Liver (tissue), 9 donors: ENCODE data around the gene NCAM1. TPM values are rescaled to one million over a fixed set of nuclear protein-coding genes. Genes with fewer than 3 reads are reported as not detected.

ENCODE experiments used
- DNase-seq: peaks from one replicate; pipeline ENCODE4 v3.0.0-alpha.2; 2017; ENCODE audit warnings: low spot score
- H3K27ac ChIP-seq, 2 donors: one replicate each; pipeline ENCODE4 v1.7.0; 2013; ENCODE audit warnings: inconsistent platforms in 2 of 2, low read length in 2 of 2, control low read depth in 1 of 2, low read depth in 1 of 2, mild to moderate bottlenecking in 1 of 2
- H3K27me3 ChIP-seq, 4 donors: one replicate each; pipeline versions ENCODE4 v1.6.1 to v1.7.0; 2013; ENCODE audit warnings: low read length in 3 of 4, inconsistent platforms in 1 of 4, mild to moderate bottlenecking in 1 of 4, moderate library complexity in 1 of 4; ENCODE audit not compliant: control insufficient read depth in 4 of 4, insufficient read depth in 4 of 4
- H3K36me3 ChIP-seq, 4 donors: one replicate each; pipeline versions ENCODE4 v1.6.1 to v1.7.0; 2013; ENCODE audit warnings: low read length in 3 of 4, mild to moderate bottlenecking in 3 of 4, low read depth in 1 of 4, moderate library complexity in 1 of 4; ENCODE audit not compliant: control insufficient read depth in 4 of 4, insufficient read depth in 3 of 4
- H3K4me1 ChIP-seq, 4 donors: one replicate each; pipeline versions ENCODE4 v1.6.1 to v1.7.0; 2013; ENCODE audit warnings: low read length in 3 of 4, mild to moderate bottlenecking in 3 of 4, moderate library complexity in 1 of 4; ENCODE audit not compliant: control insufficient read depth in 4 of 4, insufficient read depth in 4 of 4
- H3K4me3 ChIP-seq, 3 donors: one replicate each; pipeline versions ENCODE4 v1.6.1 to v1.7.0; 2013; ENCODE audit warnings: low read length in 3 of 3, control low read depth in 1 of 3, low read depth in 1 of 3, mild to moderate bottlenecking in 1 of 3
- H3K9ac ChIP-seq, 2 donors: one replicate each; pipeline ENCODE4 v1.7.0; 2013; ENCODE audit warnings: low read length in 2 of 2, mild to moderate bottlenecking in 2 of 2, moderate library complexity in 2 of 2, control low read depth in 1 of 2, low read depth in 1 of 2
- H3K9me3 ChIP-seq, 4 donors: one replicate each; pipeline versions ENCODE4 v1.6.1 to v1.7.0; 2013; ENCODE audit warnings: low read length in 3 of 4; ENCODE audit not compliant: control insufficient read depth in 4 of 4
- CTCF ChIP-seq: fragments of 150-350 bp; IDR thresholded peaks from 2 replicates; pipeline ENCODE4 v1.5.1; 2017; ENCODE audit warnings: improper control_type of control experiment, low read depth, low read length; ENCODE audit not compliant: missing input control
- EGR1 ChIP-seq, 2 donors: IDR thresholded peaks; 2 replicates each; pipeline ENCODE4 v1.6.1; 2016 to 2018; ENCODE audit warnings: antibody characterized with exemption in 2 of 2, low read depth in 2 of 2
- FOXA2 ChIP-seq: IDR thresholded peaks from 2 replicates; pipeline ENCODE4 v1.6.1; 2016; ENCODE audit warnings: antibody characterized with exemption
- GABPA ChIP-seq, 2 donors: IDR thresholded peaks in 1 of 2; conservative IDR thresholded peaks in 1 of 2; 2 replicates each; pipeline ENCODE4 v1.6.1; 2016; ENCODE audit warnings: antibody characterized with exemption in 2 of 2, mild to moderate bottlenecking in 1 of 2, moderate library complexity in 1 of 2
- HNF4G ChIP-seq: IDR thresholded peaks from 2 replicates; pipeline ENCODE4 v1.6.1; 2016; ENCODE audit warnings: antibody characterized with exemption
- JUND ChIP-seq, 2 donors: IDR thresholded peaks; 2 replicates each; pipeline ENCODE4 v1.6.1; 2016; ENCODE audit warnings: antibody characterized with exemption in 2 of 2
- MAX ChIP-seq: IDR thresholded peaks from 2 replicates; pipeline ENCODE4 v1.6.1; 2016; ENCODE audit warnings: antibody characterized with exemption
- NR2F2 ChIP-seq: IDR thresholded peaks from 2 replicates; pipeline ENCODE4 v1.6.1; 2016; ENCODE audit warnings: antibody characterized with exemption
- RAD21 ChIP-seq, 2 donors: IDR thresholded peaks; 2 replicates each; pipeline ENCODE4 v1.6.1; 2016; ENCODE audit warnings: antibody characterized with exemption in 2 of 2, mild to moderate bottlenecking in 2 of 2
- REST ChIP-seq: IDR thresholded peaks from 2 replicates; pipeline ENCODE4 v1.6.1; 2016; ENCODE audit warnings: antibody characterized with exemption, mild to moderate bottlenecking
- SP1 ChIP-seq: IDR thresholded peaks from 2 replicates; pipeline ENCODE4 v1.6.1; 2018; ENCODE audit warnings: antibody characterized with exemption, mild to moderate bottlenecking
- TAF1 ChIP-seq: conservative IDR thresholded peaks from 2 replicates; pipeline ENCODE4 v1.6.1; 2016; ENCODE audit warnings: antibody characterized with exemption, mild to moderate bottlenecking
- ZBTB33 ChIP-seq: IDR thresholded peaks from 2 replicates; pipeline ENCODE4 v1.6.1; 2016; ENCODE audit warnings: antibody characterized with exemption
- WGBS: extraction: QIAGEN DNeasy Blood & Tissue Kit; methylation state at CpG from one replicate; pipeline ENCODE4 v1.1.7; 2013; 5-methylcytosine and 5-hydroxymethylcytosine counted together
- polyA plus RNA-seq, 2 donors: library from polyadenylated mRNA; stranded (reverse) in 1 of 2; unstranded in 1 of 2; fragments of 200-250 nt in 1 of 2; fragments of >200 nt in 1 of 2; fragmentation: Nextera tagmentation in 1 of 2; extraction: Ambion mirVana in 1 of 2; gene quantifications; one replicate each; pipeline versions ENCODE4 v1.2.1 to v1.2.3, GENCODE V29; 2013 to 2015
- total RNA-seq, 2 donors: library from RNA; depleted of rRNA; stranded (reverse); fragments of >200 nt; gene quantifications; one replicate each; pipeline ENCODE4 v1.2.3, GENCODE V29; 2014
- donor health status: healthy.
- donor health status: healthy.
- donor health status: healthy.
- donor health status: healthy.
- donor health status: healthy.

NCAM1 gene
- total and polyA plus RNA-seq, 4 donors = 0.65 to 2.1 (median 0.88) TPM

GRCh38 chr11:113319085-113319484 is 357.9 kb downstream of the NCAM1 start:
- Histone ChIP-seq H3K27ac (no peak overlapping the region), H3K9ac (no peak overlapping the region), H3K36me3 (peaks cover 0 to 6% (median 3%) of the 10 kb centered on the region in 4 donors), H3K4me3 (no peak overlapping the region), H3K4me1 (peaks cover 0 to 13% (median 7%) of the 10 kb centered on the region in 4 donors), H3K9me3 (no peaks in the 10 kb centered on the region), H3K27me3 (no peaks in the 10 kb centered on the region)
- TF ChIP-seq REST = no peak
- TF ChIP-seq HNF4G = no peak
- TF ChIP-seq JUND (IDR thresholded peaks at IDR 0.05) = no peak
- no peak for TF ChIP-seq EGR1 (IDR thresholded peaks at IDR 0.05; ENCODE audit: low read depth in 2 of 2)
- TF ChIP-seq GABPA (IDR thresholded peaks at IDR 0.05 in 1 of 2, conservative IDR thresholded peaks at IDR 0.05 in 1 of 2) = no peak
- TF ChIP-seq RAD21 (IDR thresholded peaks at IDR 0.05) = no peak
- TF ChIP-seq MAX = no peak
- no peak for TF ChIP-seq SP1
- no peak for DNase-seq
- WGBS = over 99% methylated on average over 4 of the region's 4 CpGs

GRCh38 chr11:113322158-113322557 is 360.9 kb downstream of the NCAM1 start:
- Histone ChIP-seq H3K36me3 (peaks cover 0 to 14% (median 6%) of the 10 kb centered on the region in 4 donors), H3K9ac (no peak overlapping the region), H3K27me3 (no peaks in the 10 kb centered on the region), H3K27ac (no peak overlapping the region), H3K9me3 (no peaks in the 10 kb centered on the region), H3K4me1 (no peaks in the 10 kb centered on the region), H3K4me3 (no peak overlapping the region)
- DNase-seq = no peak
- TF ChIP-seq ZBTB33 = no peak
- TF ChIP-seq JUND (IDR thresholded peaks at IDR 0.05) = no peak
- TF ChIP-seq SP1 = no peak
- TF ChIP-seq MAX = no peak
- TF ChIP-seq HNF4G = no peak
- no peak for TF ChIP-seq NR2F2
- TF ChIP-seq CTCF = no peak
- TF ChIP-seq EGR1 (IDR thresholded peaks at IDR 0.05; ENCODE audit: low read depth in 2 of 2) = no peak
- TF ChIP-seq REST = no peak
- TF ChIP-seq TAF1 = no peak
- TF ChIP-seq FOXA2 = no peak
- TF ChIP-seq RAD21 (IDR thresholded peaks at IDR 0.05) = no peak
- WGBS = 54% methylated on average over 4 of the region's 4 CpGs
